ENCODE measurements around the gene SRP72.

Gene SRP72

DNA sequence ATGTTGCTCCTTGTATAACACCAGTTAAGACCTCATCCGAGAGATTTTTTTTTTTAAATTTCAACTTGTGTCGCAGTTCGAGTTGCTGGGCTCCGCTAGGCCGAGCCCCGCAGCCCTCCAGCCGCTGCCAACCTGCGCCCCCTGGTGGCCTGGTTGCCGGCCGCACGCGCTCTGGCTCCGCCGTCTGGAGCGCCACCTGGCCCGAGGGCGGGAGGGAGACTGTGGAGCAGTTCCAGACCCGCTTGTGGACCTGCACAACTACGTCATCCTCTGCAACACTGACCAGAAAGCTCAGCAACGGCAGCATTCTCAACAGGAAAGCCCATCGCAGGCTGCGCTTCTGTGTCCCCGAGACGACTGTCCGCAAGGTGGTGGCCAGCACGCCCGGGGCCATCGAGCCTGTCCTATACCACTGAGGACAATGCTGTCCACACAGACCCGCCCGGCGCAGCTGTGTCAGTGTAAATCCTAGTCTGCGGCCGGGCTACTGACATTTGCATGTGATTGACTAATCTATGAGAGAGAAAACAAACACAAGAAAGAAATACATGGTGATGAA, 77.2 kb downstream of the SRP72 start:
- TF ChIP-seq, protein P1, sequence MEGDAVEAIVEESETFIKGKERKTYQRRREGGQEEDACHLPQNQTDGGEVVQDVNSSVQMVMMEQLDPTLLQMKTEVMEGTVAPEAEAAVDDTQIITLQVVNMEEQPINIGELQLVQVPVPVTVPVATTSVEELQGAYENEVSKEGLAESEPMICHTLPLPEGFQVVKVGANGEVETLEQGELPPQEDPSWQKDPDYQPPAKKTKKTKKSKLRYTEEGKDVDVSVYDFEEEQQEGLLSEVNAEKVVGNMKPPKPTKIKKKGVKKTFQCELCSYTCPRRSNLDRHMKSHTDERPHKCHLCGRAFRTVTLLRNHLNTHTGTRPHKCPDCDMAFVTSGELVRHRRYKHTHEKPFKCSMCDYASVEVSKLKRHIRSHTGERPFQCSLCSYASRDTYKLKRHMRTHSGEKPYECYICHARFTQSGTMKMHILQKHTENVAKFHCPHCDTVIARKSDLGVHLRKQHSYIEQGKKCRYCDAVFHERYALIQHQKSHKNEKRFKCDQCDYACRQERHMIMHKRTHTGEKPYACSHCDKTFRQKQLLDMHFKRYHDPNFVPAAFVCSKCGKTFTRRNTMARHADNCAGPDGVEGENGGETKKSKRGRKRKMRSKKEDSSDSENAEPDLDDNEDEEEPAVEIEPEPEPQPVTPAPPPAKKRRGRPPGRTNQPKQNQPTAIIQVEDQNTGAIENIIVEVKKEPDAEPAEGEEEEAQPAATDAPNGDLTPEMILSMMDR (IDR thresholded peaks at IDR 0.05; ENCODE audit: insufficient read depth, low read length, missing control alignments) = peak; percentile 99
- CTCF ChIA-PET = interaction anchor here (0.6 to 2.9 kb wide), 42 partner anchors 9 to 293 kb away, joined by 3 to 44 read pairs (median 4); partner anchors contain the start of gene AASDH
- POLR2A ChIA-PET = no interaction called here
- H3K4me3 ChIP-seq (ENCODE audit: low read depth, low read length) = peak overlapping the region; percentile 50
- no peak for DNase-seq (ENCODE audit: low read depth, low spot score)

DNA sequence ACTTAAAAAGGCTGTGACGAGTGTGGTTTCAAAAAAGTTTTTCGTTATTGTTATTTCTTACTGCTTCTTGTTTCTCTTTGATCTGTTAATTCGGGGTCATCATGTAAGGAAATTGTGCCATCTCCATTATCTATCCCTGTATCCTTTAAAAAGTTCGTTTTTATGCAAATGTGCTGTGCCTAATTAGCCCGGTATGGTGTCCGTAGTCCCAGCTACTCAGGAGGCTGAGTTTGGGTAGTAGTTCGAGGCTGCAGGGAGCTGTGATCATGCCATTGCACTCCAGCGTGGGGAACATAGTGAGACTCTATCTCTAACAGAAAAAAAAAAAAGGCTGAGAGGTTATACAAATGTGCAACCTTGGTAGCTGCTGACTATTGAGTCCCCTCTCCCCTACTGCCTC, 83.2 kb downstream of the SRP72 start:
- H3K4me3 ChIP-seq (ENCODE audit: low read depth, low read length) = no peak overlapping the region
- CTCF ChIA-PET = no interaction called here
- TF ChIP-seq, protein P1 (IDR thresholded peaks at IDR 0.05; ENCODE audit: insufficient read depth, low read length, missing control alignments) = no peak
- no peak for DNase-seq (ENCODE audit: low read depth, low spot score)
- POLR2A ChIA-PET = no interaction called here

DNA sequence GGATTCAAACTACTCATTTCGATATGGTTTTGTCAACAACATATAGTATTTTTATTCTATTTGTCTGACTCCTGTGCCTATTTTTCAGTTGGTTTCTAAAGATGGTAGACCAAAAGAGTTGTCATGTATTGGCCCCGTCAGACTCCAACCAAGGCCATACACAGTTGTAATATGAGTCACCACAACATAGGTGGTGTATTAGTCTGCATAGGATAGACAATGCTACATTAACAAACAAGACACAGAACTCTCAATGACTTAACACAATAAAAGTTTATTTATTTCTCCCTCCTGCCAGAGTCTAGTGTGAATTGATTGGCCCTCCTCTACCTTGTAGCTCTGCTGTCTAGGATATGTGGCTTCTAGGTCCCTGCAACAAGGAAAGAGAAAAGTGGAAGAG, 84.1 kb downstream of the SRP72 start:
- TF ChIP-seq, protein P1 (IDR thresholded peaks at IDR 0.05; ENCODE audit: insufficient read depth, low read length, missing control alignments) = no peak
- DNase-seq (ENCODE audit: low read depth, low spot score) = no peak
- ChIA-PET CTCF (interaction anchor here (0.6 kb wide), 1 partner anchor 24 kb away, joined by 3 read pairs; no protein-coding TSS in a partner anchor), POLR2A (no interaction called here)
- no peak overlapping the region for H3K4me3 ChIP-seq (ENCODE audit: low read depth, low read length)

DNA sequence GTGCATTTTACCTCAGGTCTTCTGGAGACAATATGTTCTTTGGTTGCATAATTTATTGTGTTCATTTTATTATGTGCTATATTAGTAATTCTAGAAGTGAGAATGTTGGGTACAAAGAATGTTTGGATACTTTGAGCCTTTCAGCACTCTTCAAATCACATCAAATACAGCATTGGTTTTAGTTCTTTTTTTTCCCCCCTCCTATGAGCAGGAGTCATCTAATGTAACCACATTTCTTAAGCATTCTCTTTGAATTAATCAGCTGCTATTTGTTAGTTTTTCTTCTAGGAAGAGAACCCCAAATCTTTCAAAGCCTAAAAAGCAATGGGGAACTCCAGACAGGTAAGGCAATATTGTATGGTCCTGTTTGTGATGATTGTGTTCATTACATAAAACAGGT, 84.9 kb downstream of the SRP72 start:
- no peak for DNase-seq (ENCODE audit: low read depth, low spot score)
- CTCF ChIA-PET = interaction anchor here (0.7 to 2.3 kb wide), 3 partner anchors 8 to 284 kb away, joined by 3 to 25 read pairs (median 4); no protein-coding TSS in a partner anchor
- no peak overlapping the region for H3K4me3 ChIP-seq (ENCODE audit: low read depth, low read length)
- TF ChIP-seq, protein P1 (IDR thresholded peaks at IDR 0.05; ENCODE audit: insufficient read depth, low read length, missing control alignments) = no peak
- POLR2A ChIA-PET = no interaction called here

Measured in AG04449 (cell line).